Measurements from ENCODE around the gene SLC22A2.

SLC22A2 gene

DNA sequence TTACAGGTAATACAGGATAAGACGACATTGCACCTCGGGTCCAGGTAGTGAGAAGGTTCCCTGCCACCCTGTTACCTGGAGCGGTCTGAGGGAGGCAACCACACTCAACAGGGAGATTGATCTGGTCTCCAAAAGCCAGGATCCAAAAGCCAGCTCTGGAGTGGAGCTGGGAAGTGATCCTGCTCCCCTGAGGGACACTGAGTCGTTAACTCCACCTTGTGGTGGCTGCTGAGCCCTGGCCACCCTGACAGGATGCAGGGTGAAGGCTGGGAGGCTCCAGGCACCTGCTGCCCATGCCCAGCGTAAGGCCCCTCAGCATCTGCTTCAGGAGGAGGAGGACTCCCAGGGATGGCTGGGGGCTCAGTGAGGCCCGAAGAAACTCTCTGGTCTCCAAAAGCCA is 38.7 kb upstream of the SLC22A2 start:
- H3K9ac ChIP-seq (ENCODE audit: low read length): no peak overlapping the region
- H3K4me2 ChIP-seq (ENCODE audit: low read length): no peak overlapping the region
- H2BK5ac ChIP-seq (ENCODE audit: low read depth, low read length, poor library complexity): no peak overlapping the region
- no peak overlapping the region for H2AFZ ChIP-seq (ENCODE audit: insufficient read depth, low read length, poor library complexity)
- H4K12ac ChIP-seq (ENCODE audit: low read depth, low read length): no peak overlapping the region
- H4K8ac ChIP-seq (ENCODE audit: low read depth, low read length): no peak overlapping the region
- H3K36me3 ChIP-seq (ENCODE audit: control insufficient read depth in 1 of 2, insufficient read depth in 2 of 2, low read length in 2 of 2): no peaks in the 10 kb centered on the region
- H4K91ac ChIP-seq (ENCODE audit: low read depth, low read length): no peak overlapping the region
- no peaks in the 10 kb centered on the region for H3K79me1 ChIP-seq (ENCODE audit: low read length)
- H3K14ac ChIP-seq (ENCODE audit: low read length): no peak overlapping the region
- H3K23ac ChIP-seq (ENCODE audit: low read length): no peak overlapping the region
- H3K4me1 ChIP-seq (ENCODE audit: control insufficient read depth in 1 of 2, insufficient read depth in 2 of 2, low read length in 2 of 2): no peaks in the 10 kb centered on the region
- no peak overlapping the region for H3K18ac ChIP-seq (ENCODE audit: low read length)
- H3K4me3 ChIP-seq (ENCODE audit: low read depth, low read length): no peak overlapping the region
- H2AK5ac ChIP-seq (ENCODE audit: low read length): no peak overlapping the region
- peak in 1 of 2 donors; percentile 7 for DNase-seq
- H2BK12ac ChIP-seq (ENCODE audit: low read length): no peak overlapping the region
- WGBS (ENCODE audit: extremely low coverage, insufficient coverage, insufficient read length): no CpG with 5 or more reads among the region's 6 CpGs
- no peak overlapping the region for H2BK120ac ChIP-seq (ENCODE audit: insufficient read depth, low read length, poor library complexity)
- H3K79me2 ChIP-seq (ENCODE audit: control insufficient read depth, insufficient read depth, low read length, poor library complexity): no peaks in the 10 kb centered on the region
- no peaks in the 10 kb centered on the region for H3K27me3 ChIP-seq (ENCODE audit: insufficient read depth, low read length)
- no peak overlapping the region for H3K4ac ChIP-seq (ENCODE audit: low read depth, low read length)
- no peak overlapping the region for H3K27ac ChIP-seq (ENCODE audit: low read depth, low read length)
- H3K9me3 ChIP-seq (ENCODE audit: insufficient read depth, low read depth, low read length): peaks cover 6% of the 10 kb centered on the region

DNA sequence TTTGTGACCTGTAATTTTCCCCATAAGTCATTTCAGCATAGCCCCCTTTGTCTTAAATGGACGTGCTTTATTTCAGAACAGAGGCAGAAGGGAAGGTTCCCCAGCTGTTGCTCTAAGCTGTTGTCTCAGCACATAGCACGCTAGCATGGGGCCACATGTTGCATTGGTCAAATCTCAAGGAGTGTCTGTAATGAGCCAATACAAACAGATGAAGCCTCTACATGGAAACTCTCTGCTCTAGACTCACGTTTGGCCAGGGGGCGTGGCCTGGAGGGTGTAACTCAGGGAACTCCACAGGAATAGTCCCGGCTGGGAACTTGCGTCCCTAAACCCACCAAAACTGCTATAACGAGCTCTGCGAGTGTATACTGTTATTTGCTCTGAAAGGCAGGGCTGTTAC is 35.2 kb upstream of the SLC22A2 start:
- no peak overlapping the region for H3K4me2 ChIP-seq (ENCODE audit: low read length)
- WGBS (ENCODE audit: extremely low coverage, insufficient coverage, insufficient read length): no CpG with 5 or more reads among the region's 8 CpGs
- H3K79me1 ChIP-seq (ENCODE audit: low read length): no peaks in the 10 kb centered on the region
- H3K27ac ChIP-seq (ENCODE audit: low read depth, low read length): no peak overlapping the region
- no peak overlapping the region for H2BK12ac ChIP-seq (ENCODE audit: low read length)
- H3K18ac ChIP-seq (ENCODE audit: low read length): no peak overlapping the region
- no peak overlapping the region for H4K12ac ChIP-seq (ENCODE audit: low read depth, low read length)
- no peaks in the 10 kb centered on the region for H3K9me3 ChIP-seq (ENCODE audit: insufficient read depth, low read depth, low read length)
- no peaks in the 10 kb centered on the region for H3K79me2 ChIP-seq (ENCODE audit: control insufficient read depth, insufficient read depth, low read length, poor library complexity)
- H2AK5ac ChIP-seq (ENCODE audit: low read length): no peak overlapping the region
- no peaks in the 10 kb centered on the region for H3K4me1 ChIP-seq (ENCODE audit: control insufficient read depth in 1 of 2, insufficient read depth in 2 of 2, low read length in 2 of 2)
- H4K8ac ChIP-seq (ENCODE audit: low read depth, low read length): no peak overlapping the region
- H2BK120ac ChIP-seq (ENCODE audit: insufficient read depth, low read length, poor library complexity): no peak overlapping the region
- no peaks in the 10 kb centered on the region for H3K36me3 ChIP-seq (ENCODE audit: control insufficient read depth in 1 of 2, insufficient read depth in 2 of 2, low read length in 2 of 2)
- no peak overlapping the region for H4K91ac ChIP-seq (ENCODE audit: low read depth, low read length)
- H2BK5ac ChIP-seq (ENCODE audit: low read depth, low read length, poor library complexity): no peak overlapping the region
- H3K23ac ChIP-seq (ENCODE audit: low read length): no peak overlapping the region
- no peak overlapping the region for H3K4ac ChIP-seq (ENCODE audit: low read depth, low read length)
- no peak for DNase-seq
- no peak overlapping the region for H3K14ac ChIP-seq (ENCODE audit: low read length)
- no peak overlapping the region for H2AFZ ChIP-seq (ENCODE audit: insufficient read depth, low read length, poor library complexity)
- H3K4me3 ChIP-seq (ENCODE audit: low read depth, low read length): no peak overlapping the region
- H3K9ac ChIP-seq (ENCODE audit: low read length): no peak overlapping the region
- H3K27me3 ChIP-seq (ENCODE audit: insufficient read depth, low read length): no peaks in the 10 kb centered on the region

DNA sequence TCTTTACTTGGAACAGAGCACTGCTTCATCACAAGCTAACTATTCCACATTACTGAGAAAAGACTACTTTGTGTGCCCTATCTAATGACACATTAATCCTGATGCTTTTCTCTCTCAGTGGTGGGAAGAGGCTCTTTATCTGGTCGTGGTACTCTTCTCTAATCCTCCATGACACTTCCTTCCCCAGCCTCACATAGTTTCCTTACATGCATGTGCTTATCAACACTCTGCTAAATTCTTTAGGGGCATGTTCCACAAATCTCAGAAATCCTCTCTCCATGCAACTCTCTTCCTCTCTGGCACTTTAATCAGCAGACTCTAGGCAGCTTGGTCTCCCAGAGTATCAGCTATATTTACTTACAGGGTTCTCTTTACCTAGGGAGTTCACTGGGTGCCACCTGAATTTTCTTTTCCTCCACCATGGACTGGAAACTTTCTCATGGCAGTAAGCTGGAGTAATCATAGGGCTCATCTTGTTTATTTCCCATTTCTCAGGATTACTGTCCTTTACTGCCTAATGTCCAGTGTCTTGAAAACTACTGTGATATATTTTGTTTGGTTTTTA is 27.0 kb upstream of the SLC22A2 start:
- H3K4me1 ChIP-seq (ENCODE audit: control insufficient read depth in 1 of 2, insufficient read depth in 2 of 2, low read length in 2 of 2): no peaks in the 10 kb centered on the region
- H2AK5ac ChIP-seq (ENCODE audit: low read length): no peak overlapping the region
- H2BK120ac ChIP-seq (ENCODE audit: insufficient read depth, low read length, poor library complexity): no peak overlapping the region
- H3K27ac ChIP-seq (ENCODE audit: low read depth, low read length): no peak overlapping the region
- H3K18ac ChIP-seq (ENCODE audit: low read length): no peak overlapping the region
- DNase-seq: no peak
- no peak overlapping the region for H3K9ac ChIP-seq (ENCODE audit: low read length)
- H4K91ac ChIP-seq (ENCODE audit: low read depth, low read length): no peak overlapping the region
- H2BK12ac ChIP-seq (ENCODE audit: low read length): no peak overlapping the region
- no peaks in the 10 kb centered on the region for H3K79me2 ChIP-seq (ENCODE audit: control insufficient read depth, insufficient read depth, low read length, poor library complexity)
- no peak overlapping the region for H3K14ac ChIP-seq (ENCODE audit: low read length)
- H2BK5ac ChIP-seq (ENCODE audit: low read depth, low read length, poor library complexity): no peak overlapping the region
- H3K36me3 ChIP-seq (ENCODE audit: control insufficient read depth in 1 of 2, insufficient read depth in 2 of 2, low read length in 2 of 2): no peaks in the 10 kb centered on the region
- no peak overlapping the region for H2AFZ ChIP-seq (ENCODE audit: insufficient read depth, low read length, poor library complexity)
- H3K9me3 ChIP-seq (ENCODE audit: insufficient read depth, low read depth, low read length): no peaks in the 10 kb centered on the region
- no CpG with 5 or more reads among the region's 1 CpG for WGBS (ENCODE audit: extremely low coverage, insufficient coverage, insufficient read length)
- no peak overlapping the region for H4K8ac ChIP-seq (ENCODE audit: low read depth, low read length)
- H3K4me3 ChIP-seq (ENCODE audit: low read depth, low read length): no peak overlapping the region
- no peaks in the 10 kb centered on the region for H3K27me3 ChIP-seq (ENCODE audit: insufficient read depth, low read length)
- H3K4me2 ChIP-seq (ENCODE audit: low read length): no peak overlapping the region
- H4K12ac ChIP-seq (ENCODE audit: low read depth, low read length): no peak overlapping the region
- no peak overlapping the region for H3K4ac ChIP-seq (ENCODE audit: low read depth, low read length)
- H3K23ac ChIP-seq (ENCODE audit: low read length): no peak overlapping the region
- no peaks in the 10 kb centered on the region for H3K79me1 ChIP-seq (ENCODE audit: low read length)

DNA sequence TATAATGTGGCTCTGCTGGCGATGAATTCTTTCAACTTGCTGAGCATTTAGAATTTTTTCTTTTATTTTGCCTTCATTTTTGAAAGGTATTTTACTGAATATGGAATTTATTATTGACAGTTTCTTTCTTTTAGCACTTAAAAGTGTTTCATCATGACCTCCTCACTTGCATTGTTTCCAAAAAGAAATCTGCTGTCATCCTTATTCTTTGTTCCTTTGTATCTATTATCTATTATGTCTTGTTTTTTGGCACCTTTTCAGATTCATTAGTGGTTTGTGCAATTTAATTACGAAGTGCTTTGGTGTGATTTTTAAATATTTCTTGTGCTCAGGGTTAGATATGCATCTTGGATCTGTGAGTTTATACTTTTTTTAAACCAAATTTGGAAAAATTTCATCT is 26.0 kb upstream of the SLC22A2 start:
- Histone ChIP-seq H3K14ac (ENCODE audit: low read length) (no peak overlapping the region), H2BK120ac (ENCODE audit: insufficient read depth, low read length, poor library complexity) (no peak overlapping the region), H3K79me2 (ENCODE audit: control insufficient read depth, insufficient read depth, low read length, poor library complexity) (no peaks in the 10 kb centered on the region), H3K9ac (ENCODE audit: low read length) (no peak overlapping the region), H3K27me3 (ENCODE audit: insufficient read depth, low read length) (no peaks in the 10 kb centered on the region), H3K18ac (ENCODE audit: low read length) (no peak overlapping the region), H3K4ac (ENCODE audit: low read depth, low read length) (no peak overlapping the region), H3K79me1 (ENCODE audit: low read length) (no peaks in the 10 kb centered on the region), H2AFZ (ENCODE audit: insufficient read depth, low read length, poor library complexity) (no peak overlapping the region), H2AK5ac (ENCODE audit: low read length) (no peak overlapping the region), H2BK12ac (ENCODE audit: low read length) (no peak overlapping the region), H3K4me1 (ENCODE audit: control insufficient read depth in 1 of 2, insufficient read depth in 2 of 2, low read length in 2 of 2) (no peaks in the 10 kb centered on the region), H3K36me3 (ENCODE audit: control insufficient read depth in 1 of 2, insufficient read depth in 2 of 2, low read length in 2 of 2) (no peaks in the 10 kb centered on the region), H3K4me3 (ENCODE audit: low read depth, low read length) (no peak overlapping the region), H3K9me3 (ENCODE audit: insufficient read depth, low read depth, low read length) (no peaks in the 10 kb centered on the region), H4K12ac (ENCODE audit: low read depth, low read length) (no peak overlapping the region), H4K8ac (ENCODE audit: low read depth, low read length) (no peak overlapping the region), H4K91ac (ENCODE audit: low read depth, low read length) (no peak overlapping the region), H3K23ac (ENCODE audit: low read length) (no peak overlapping the region), H2BK5ac (ENCODE audit: low read depth, low read length, poor library complexity) (no peak overlapping the region), H3K4me2 (ENCODE audit: low read length) (no peak overlapping the region), H3K27ac (ENCODE audit: low read depth, low read length) (no peak overlapping the region)
- WGBS (ENCODE audit: extremely low coverage, insufficient coverage, insufficient read length): no CpG with 5 or more reads among the region's 2 CpGs
- DNase-seq: no peak
